HepG2 (cell line): ENCODE measurements around the gene MT1F. TPM values are rescaled to one million over a fixed set of nuclear protein-coding genes. Genes with fewer than 3 reads are reported as not detected.

Experiments used
- ADNP ChIP-seq: sonication (generic); formaldehyde crosslinking; IDR thresholded peaks from 2 replicates; pipeline ENCODE4 v1.4.0; 2020; ENCODE audit warnings: missing genetic modification reagents
- BCLAF1 ChIP-seq: fragments of 450-650 bp; IDR thresholded peaks from 2 replicates; pipeline ENCODE4 v1.6.1; 2017; ENCODE audit warnings: mild to moderate bottlenecking
- BHLHE40 ChIP-seq: IDR thresholded peaks from 2 replicates; pipeline ENCODE4 v1.6.1; 2011; ENCODE audit warnings: low read length, improper control_type of control experiment
- BRCA1 ChIP-seq: sonication (generic); formaldehyde crosslinking; IDR thresholded peaks from 2 replicates; pipeline ENCODE4 v1.4.0; 2020; ENCODE audit warnings: missing genetic modification reagents
- IKZF4 ChIP-seq: sonication (generic); formaldehyde crosslinking; IDR thresholded peaks from 2 replicates; pipeline ENCODE4 v1.5.1; 2020; ENCODE audit warnings: borderline replicate concordance, mild to moderate bottlenecking, low read depth, missing genetic modification reagents; ENCODE audit errors: not compliant biosample characterization
- MAFF ChIP-seq: IDR thresholded peaks from 2 replicates; pipeline ENCODE4 v1.6.1; 2011; ENCODE audit warnings: low read depth, low read length, improper control_type of control experiment
- TP53 ChIP-seq: sonication (generic); formaldehyde crosslinking; conservative IDR thresholded peaks from 2 replicates; pipeline ENCODE4 v1.4.0; 2020; ENCODE audit warnings: missing genetic modification reagents
- XBP1 ChIP-seq: sonication (generic); formaldehyde crosslinking; IDR thresholded peaks from 2 replicates; pipeline ENCODE4 v1.5.0; 2020; ENCODE audit warnings: missing genetic modification reagents
- ZNF263 ChIP-seq: sonication (generic); formaldehyde crosslinking; IDR thresholded peaks from 2 replicates; pipeline ENCODE4 v1.4.0; 2020; ENCODE audit warnings: missing genetic modification reagents
- ZNF704 ChIP-seq: sonication (generic); formaldehyde crosslinking; IDR thresholded peaks from 2 replicates; pipeline ENCODE4 v1.8.1; 2023; ENCODE audit warnings: mild to moderate bottlenecking, inconsistent platforms, moderate library complexity, missing genetic modification reagents, borderline replicate concordance
- polyA plus RNA-seq, 8 experiments: library from polyadenylated mRNA; depleted of rRNA in 3 of 8; stranded (reverse) in 7 of 8; unstranded in 1 of 8; fragments of >200 nt; fragmentation: Illumina TruSeq in 4 of 8; extraction: Trizol in 4 of 8; gene quantifications; 2 replicates each; pipeline versions ENCODE4 v1.2.1 to v1.2.3, GENCODE V29; 2011 to 2016; ENCODE audit warnings: low read depth in 4 of 8, missing spikeins in 1 of 8, mixed read lengths in 1 of 8; ENCODE audit not compliant: insufficient read depth in 1 of 8
- total RNA-seq, 5 experiments: library from RNA; depleted of rRNA; stranded (reverse); fragments of >200 nt; fragmentation: Illumina TruSeq; extraction: Trizol; gene quantifications; 2 replicates each; pipeline ENCODE4 v1.2.3, GENCODE V29; 2016; ENCODE audit warnings: low read depth in 1 of 5

The MT1F gene
- total and polyA plus RNA-seq, 2 of the 13 experiments (the other 11 are each of a cell fraction or from before 2014, with no cell fraction given): 1.9 to 169 TPM

GRCh38 chr16:56637814-56638750, 19.7 kb upstream of the MT1F start, which contains the start of gene MT1A (continued):
- peak; percentile 49; the same call in 1 of the 2 replicates for TF ChIP-seq ZNF704 (CRISPR knock-in tag)
- TF ChIP-seq XBP1 (CRISPR knock-in tag): no peak
- TF ChIP-seq ZNF263: peak; percentile 81
- no peak for TF ChIP-seq ADNP
- TF ChIP-seq MAFF: no peak
- TF ChIP-seq TP53 (CRISPR knock-in tag): no peak
- TF ChIP-seq BHLHE40: no peak
- no peak for TF ChIP-seq BRCA1
- no peak for TF ChIP-seq IKZF4 (CRISPR knock-in tag)
- no peak for TF ChIP-seq BCLAF1
